ENCODE measurements around the gene BRIP1. TPM values are rescaled to one million over a fixed set of nuclear protein-coding genes. Genes with fewer than 3 reads are reported as not detected.

The BRIP1 gene
- total RNA-seq, 1 experiment from 2014 or later = 30.2 TPM

DNA sequence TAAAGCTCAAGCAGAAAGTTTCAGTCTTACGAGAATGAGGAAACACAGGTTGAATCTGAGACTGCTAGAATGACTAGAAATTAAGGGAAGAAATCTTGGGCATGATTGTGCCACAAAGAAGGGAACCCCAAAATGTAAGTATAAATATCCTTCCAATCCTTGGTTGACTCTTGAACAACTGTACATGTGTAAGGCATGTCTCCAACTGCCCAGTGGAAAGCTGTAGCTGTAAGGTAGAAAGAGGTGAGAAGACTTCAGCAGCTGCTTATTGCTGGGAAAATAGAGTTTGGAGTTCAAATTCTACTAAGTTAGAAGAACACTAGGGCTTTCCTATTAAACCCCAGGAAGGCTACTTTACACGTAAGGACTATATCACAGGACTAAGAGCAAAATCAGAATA, 212.6 kb downstream of the BRIP1 start:
- POLR2A ChIA-PET (ENCODE audit: low non-redundant PET) = no interaction called here
- CTCF ChIA-PET = no interaction called here
- no TSS peak for BruUV-seq (replicated peaks)
- H3K4me1 ChIP-seq (ENCODE audit: insufficient read depth, low read length, poor library complexity, severe bottlenecking) = no peaks in the 10 kb centered on the region
- peaks cover 11% of the 10 kb centered on the region for H3K9me3 ChIP-seq (ENCODE audit: low read depth, low read length, poor library complexity, severe bottlenecking)
- DNase-seq (ENCODE audit: low spot score) = no peak
- intact Hi-C loops (cut with micrococcal nuclease; ENCODE audit: unreplicated experiment) = no loop called here
- no peak for TF ChIP-seq EZH2 (IDR thresholded peaks at IDR 0.05; ENCODE audit: borderline replicate concordance, low read depth, low read length, poor library complexity, severe bottlenecking)
- TF ChIP-seq, protein P1, sequence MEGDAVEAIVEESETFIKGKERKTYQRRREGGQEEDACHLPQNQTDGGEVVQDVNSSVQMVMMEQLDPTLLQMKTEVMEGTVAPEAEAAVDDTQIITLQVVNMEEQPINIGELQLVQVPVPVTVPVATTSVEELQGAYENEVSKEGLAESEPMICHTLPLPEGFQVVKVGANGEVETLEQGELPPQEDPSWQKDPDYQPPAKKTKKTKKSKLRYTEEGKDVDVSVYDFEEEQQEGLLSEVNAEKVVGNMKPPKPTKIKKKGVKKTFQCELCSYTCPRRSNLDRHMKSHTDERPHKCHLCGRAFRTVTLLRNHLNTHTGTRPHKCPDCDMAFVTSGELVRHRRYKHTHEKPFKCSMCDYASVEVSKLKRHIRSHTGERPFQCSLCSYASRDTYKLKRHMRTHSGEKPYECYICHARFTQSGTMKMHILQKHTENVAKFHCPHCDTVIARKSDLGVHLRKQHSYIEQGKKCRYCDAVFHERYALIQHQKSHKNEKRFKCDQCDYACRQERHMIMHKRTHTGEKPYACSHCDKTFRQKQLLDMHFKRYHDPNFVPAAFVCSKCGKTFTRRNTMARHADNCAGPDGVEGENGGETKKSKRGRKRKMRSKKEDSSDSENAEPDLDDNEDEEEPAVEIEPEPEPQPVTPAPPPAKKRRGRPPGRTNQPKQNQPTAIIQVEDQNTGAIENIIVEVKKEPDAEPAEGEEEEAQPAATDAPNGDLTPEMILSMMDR (conservative IDR thresholded peaks at IDR 0.05; ENCODE audit: low read depth, low read length) = no peak
- H3K4me3 ChIP-seq (ENCODE audit: low read depth, low read length, poor library complexity, severe bottlenecking) = no peak overlapping the region
- H3K27ac ChIP-seq (ENCODE audit: low read depth, low read length, poor library complexity, severe bottlenecking) = no peak overlapping the region
- no peaks in the 10 kb centered on the region for H3K27me3 ChIP-seq (replicated peaks; ENCODE audit: insufficient read depth, low read depth, low read length, poor library complexity)
- H3K36me3 ChIP-seq (ENCODE audit: insufficient read depth, low read length, poor library complexity, severe bottlenecking) = no peaks in the 10 kb centered on the region

DNA sequence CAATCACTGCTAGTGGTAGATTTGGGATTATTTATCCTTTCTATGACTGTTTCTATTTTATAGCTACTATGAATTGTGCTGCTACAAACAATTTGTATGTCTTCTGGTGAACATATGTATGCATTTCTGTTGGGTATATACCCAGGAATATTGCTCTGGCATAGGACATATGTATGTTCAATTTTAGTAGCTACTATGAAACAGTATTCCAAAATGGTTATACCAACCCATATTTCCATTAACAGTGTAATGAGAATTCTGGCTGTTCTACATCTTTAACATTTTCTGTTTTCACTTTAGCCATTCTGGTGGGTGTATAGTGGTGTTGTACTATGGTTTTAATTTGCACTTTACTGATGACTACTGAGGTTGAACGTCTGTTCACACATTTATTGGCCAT, 214.7 kb downstream of the BRIP1 start:
- Histone ChIP-seq H3K4me1 (ENCODE audit: insufficient read depth, low read length, poor library complexity, severe bottlenecking) (no peaks in the 10 kb centered on the region), H3K36me3 (ENCODE audit: insufficient read depth, low read length, poor library complexity, severe bottlenecking) (no peaks in the 10 kb centered on the region), H3K27ac (ENCODE audit: low read depth, low read length, poor library complexity, severe bottlenecking) (no peak overlapping the region), H3K27me3 (replicated peaks; ENCODE audit: insufficient read depth, low read depth, low read length, poor library complexity) (no peaks in the 10 kb centered on the region), H3K4me3 (ENCODE audit: low read depth, low read length, poor library complexity, severe bottlenecking) (no peak overlapping the region), H3K9me3 (ENCODE audit: low read depth, low read length, poor library complexity, severe bottlenecking) (peaks cover 11% of the 10 kb centered on the region)
- intact Hi-C loops (cut with micrococcal nuclease; ENCODE audit: unreplicated experiment) = no loop called here
- DNase-seq (ENCODE audit: low spot score) = no peak
- ChIA-PET POLR2A (ENCODE audit: low non-redundant PET) (no interaction called here), CTCF (no interaction called here)
- no peak for TF ChIP-seq EZH2 (IDR thresholded peaks at IDR 0.05; ENCODE audit: borderline replicate concordance, low read depth, low read length, poor library complexity, severe bottlenecking)
- TF ChIP-seq, protein P1 (conservative IDR thresholded peaks at IDR 0.05; ENCODE audit: low read depth, low read length) = no peak
- BruUV-seq (replicated peaks) = no TSS peak

DNA sequence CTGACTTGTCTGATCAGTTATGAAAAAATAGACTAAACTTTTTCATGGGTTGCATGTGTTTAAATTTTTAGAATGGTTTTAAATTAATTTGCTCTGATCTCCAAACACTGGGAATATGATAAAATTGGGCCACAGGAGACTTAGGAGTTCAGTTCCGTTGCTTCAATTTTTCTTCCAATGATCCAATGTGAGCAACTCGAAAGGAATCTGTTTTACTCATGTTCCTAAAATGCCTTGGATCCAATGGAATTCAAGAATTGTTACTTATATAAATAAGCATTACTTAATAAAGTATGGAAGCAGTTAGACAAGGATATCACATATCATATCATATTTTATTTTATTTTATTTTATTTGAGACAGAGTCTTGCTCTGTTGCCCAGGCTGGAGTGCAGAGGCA, 216.3 kb downstream of the BRIP1 start:
- no TSS peak for BruUV-seq (replicated peaks)
- TF ChIP-seq, protein P1 (conservative IDR thresholded peaks at IDR 0.05; ENCODE audit: low read depth, low read length) = no peak
- no peak for TF ChIP-seq EZH2 (IDR thresholded peaks at IDR 0.05; ENCODE audit: borderline replicate concordance, low read depth, low read length, poor library complexity, severe bottlenecking)
- ChIA-PET POLR2A (ENCODE audit: low non-redundant PET) (no interaction called here), CTCF (no interaction called here)
- no peaks in the 10 kb centered on the region for H3K27me3 ChIP-seq (replicated peaks; ENCODE audit: insufficient read depth, low read depth, low read length, poor library complexity)
- DNase-seq (ENCODE audit: low spot score) = no peak
- no peak overlapping the region for H3K4me3 ChIP-seq (ENCODE audit: low read depth, low read length, poor library complexity, severe bottlenecking)
- no peaks in the 10 kb centered on the region for H3K4me1 ChIP-seq (ENCODE audit: insufficient read depth, low read length, poor library complexity, severe bottlenecking)
- H3K27ac ChIP-seq (ENCODE audit: low read depth, low read length, poor library complexity, severe bottlenecking) = no peak overlapping the region
- intact Hi-C loops (cut with micrococcal nuclease; ENCODE audit: unreplicated experiment) = no loop called here
- H3K36me3 ChIP-seq (ENCODE audit: insufficient read depth, low read length, poor library complexity, severe bottlenecking) = no peaks in the 10 kb centered on the region
- peaks cover 11% of the 10 kb centered on the region for H3K9me3 ChIP-seq (ENCODE audit: low read depth, low read length, poor library complexity, severe bottlenecking)

Measured in A673 (cell line).